OCI-LY1 (cell line): ENCODE data around the gene OLA1.
"Not testable (repeated sequence)": the region's sequence is repeated elsewhere in the genome, so short reads cannot be mapped to it uniquely, and the experiment has no call there.

Experiments
- H2AFZ ChIP-seq: fragments of 200-600 bp; sonication (generic), shearing (Covaris generic); 2 replicates; pipeline ENCODE4 v1.6.0; 2014; ENCODE audit warnings: antibody characterized with exemption, mild to moderate bottlenecking, low read length
- H3F3A ChIP-seq: fragments of 200-600 bp; sonication (generic), shearing (Covaris generic); 2 replicates; pipeline ENCODE4 v1.6.0; 2014; ENCODE audit warnings: mild to moderate bottlenecking, antibody characterized with exemption, low read length, moderate library complexity; ENCODE audit not compliant: insufficient read depth
- H3K27ac ChIP-seq: fragments of 200-600 bp; sonication (generic); 2 replicates; pipeline ENCODE4 v1.5.1; 2014; ENCODE audit warnings: low read length, mixed run types, mild to moderate bottlenecking, low read depth; ENCODE audit not compliant: poor library complexity, severe bottlenecking
- H3K27me3 ChIP-seq: fragments of 200-600 bp; sonication (generic); 2 replicates; pipeline ENCODE4 v1.6.0; 2014; ENCODE audit warnings: antibody characterized with exemption, mild to moderate bottlenecking, low read length, moderate library complexity; ENCODE audit not compliant: insufficient read depth
- H3K36me3 ChIP-seq: fragments of 200-600 bp; sonication (generic); 2 replicates; pipeline ENCODE4 v1.6.1; 2014; ENCODE audit warnings: mild to moderate bottlenecking, antibody characterized with exemption, low read length, moderate library complexity, mixed read lengths; ENCODE audit not compliant: insufficient read depth
- H3K4me1 ChIP-seq: fragments of 200-600 bp; sonication (generic); 2 replicates; pipeline ENCODE4 v1.5.1; 2014; ENCODE audit warnings: mild to moderate bottlenecking, low read length, moderate library complexity; ENCODE audit not compliant: insufficient read depth, severe bottlenecking
- H3K4me2 ChIP-seq: fragments of 200-600 bp; sonication (generic), shearing (Covaris generic); 2 replicates; pipeline ENCODE4 v1.6.1; 2014; ENCODE audit warnings: low read length
- H3K4me3 ChIP-seq: fragments of 200-600 bp; sonication (generic); 2 replicates; pipeline ENCODE4 v1.5.1; 2014; ENCODE audit warnings: low read length, low read depth, mild to moderate bottlenecking, mixed read lengths; ENCODE audit not compliant: poor library complexity, severe bottlenecking
- H3K79me2 ChIP-seq: fragments of 200-600 bp; shearing (Covaris generic); 2 replicates; pipeline ENCODE4 v1.6.1; 2016; ENCODE audit warnings: mixed run types, low read length, mixed read lengths; ENCODE audit not compliant: insufficient read depth
- H3K9ac ChIP-seq: fragments of 200-600 bp; sonication (generic), shearing (Covaris generic); 2 replicates; pipeline ENCODE4 v1.6.1; 2014; ENCODE audit warnings: mild to moderate bottlenecking, low read length, mixed read lengths
- H3K9me2 ChIP-seq: fragments of 200-600 bp; sonication (generic), shearing (Covaris generic); 2 replicates; pipeline ENCODE4 v1.6.1; 2014; ENCODE audit warnings: low read depth, mild to moderate bottlenecking, low read length, mixed read lengths
- H3K9me3 ChIP-seq: fragments of 200-600 bp; shearing (Covaris generic); 2 replicates; pipeline ENCODE4 v1.6.1; 2014; ENCODE audit warnings: low read length, mixed read lengths
- H4K20me1 ChIP-seq: fragments of 200-600 bp; sonication (generic), shearing (Covaris generic); 2 replicates; pipeline ENCODE4 v1.6.0; 2016; ENCODE audit warnings: mild to moderate bottlenecking, low read length; ENCODE audit not compliant: insufficient read depth
- EZH2 ChIP-seq: fragments of 200-600 bp; sonication (generic), shearing (Covaris generic); IDR thresholded peaks from 2 replicates; pipeline ENCODE4 v1.8.0; 2017; ENCODE audit warnings: borderline replicate concordance, mixed run types, mild to moderate bottlenecking, antibody characterized with exemption, low read length, moderate library complexity, mixed read lengths
- TF ChIP-seq, protein P1 (sequence below): fragments of 200-600 bp; sonication (generic), shearing (Covaris generic); IDR thresholded peaks from 2 replicates; pipeline ENCODE4 v1.5.1; 2017; ENCODE audit warnings: mild to moderate bottlenecking, antibody characterized with exemption, low read length, moderate library complexity, mixed read lengths

The OLA1 gene

DNA sequence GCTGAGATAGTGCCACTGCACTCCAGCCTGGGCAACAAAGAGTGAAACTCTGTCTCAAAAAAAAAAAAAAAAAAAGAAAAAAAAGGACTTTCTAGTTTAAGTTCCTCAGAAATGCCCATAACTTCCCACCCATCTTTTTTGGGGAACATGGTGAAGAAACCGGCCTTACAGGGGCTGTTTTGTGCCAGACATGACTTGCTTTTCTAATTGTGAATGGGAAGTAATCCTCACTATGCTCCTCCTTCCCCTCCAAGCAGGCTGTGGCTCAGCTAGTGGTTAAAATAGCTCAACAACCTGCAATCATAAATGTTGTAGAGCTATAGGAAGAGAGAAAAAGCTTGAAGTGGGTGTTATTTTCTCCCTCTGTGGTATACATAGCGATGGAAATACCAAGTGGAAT lies 34.1 kb upstream of the OLA1 start:
- no peaks in the 10 kb centered on the region for H3K9me3 ChIP-seq
- H3K9ac ChIP-seq = no peak overlapping the region
- H2AFZ ChIP-seq = no peak overlapping the region
- H3K4me3 ChIP-seq = no peak overlapping the region
- no peaks in the 10 kb centered on the region for H3F3A ChIP-seq
- no peaks in the 10 kb centered on the region for H3K36me3 ChIP-seq
- H3K27ac ChIP-seq = no peak overlapping the region
- H3K79me2 ChIP-seq = no peaks in the 10 kb centered on the region
- H3K9me2 ChIP-seq = no peaks in the 10 kb centered on the region
- TF ChIP-seq, protein P1, sequence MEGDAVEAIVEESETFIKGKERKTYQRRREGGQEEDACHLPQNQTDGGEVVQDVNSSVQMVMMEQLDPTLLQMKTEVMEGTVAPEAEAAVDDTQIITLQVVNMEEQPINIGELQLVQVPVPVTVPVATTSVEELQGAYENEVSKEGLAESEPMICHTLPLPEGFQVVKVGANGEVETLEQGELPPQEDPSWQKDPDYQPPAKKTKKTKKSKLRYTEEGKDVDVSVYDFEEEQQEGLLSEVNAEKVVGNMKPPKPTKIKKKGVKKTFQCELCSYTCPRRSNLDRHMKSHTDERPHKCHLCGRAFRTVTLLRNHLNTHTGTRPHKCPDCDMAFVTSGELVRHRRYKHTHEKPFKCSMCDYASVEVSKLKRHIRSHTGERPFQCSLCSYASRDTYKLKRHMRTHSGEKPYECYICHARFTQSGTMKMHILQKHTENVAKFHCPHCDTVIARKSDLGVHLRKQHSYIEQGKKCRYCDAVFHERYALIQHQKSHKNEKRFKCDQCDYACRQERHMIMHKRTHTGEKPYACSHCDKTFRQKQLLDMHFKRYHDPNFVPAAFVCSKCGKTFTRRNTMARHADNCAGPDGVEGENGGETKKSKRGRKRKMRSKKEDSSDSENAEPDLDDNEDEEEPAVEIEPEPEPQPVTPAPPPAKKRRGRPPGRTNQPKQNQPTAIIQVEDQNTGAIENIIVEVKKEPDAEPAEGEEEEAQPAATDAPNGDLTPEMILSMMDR = no peak
- no peak for TF ChIP-seq EZH2
- no peaks in the 10 kb centered on the region for H3K4me1 ChIP-seq
- no peaks in the 10 kb centered on the region for H3K27me3 ChIP-seq
- H3K4me2 ChIP-seq = no peak overlapping the region
- no peaks in the 10 kb centered on the region for H4K20me1 ChIP-seq

DNA sequence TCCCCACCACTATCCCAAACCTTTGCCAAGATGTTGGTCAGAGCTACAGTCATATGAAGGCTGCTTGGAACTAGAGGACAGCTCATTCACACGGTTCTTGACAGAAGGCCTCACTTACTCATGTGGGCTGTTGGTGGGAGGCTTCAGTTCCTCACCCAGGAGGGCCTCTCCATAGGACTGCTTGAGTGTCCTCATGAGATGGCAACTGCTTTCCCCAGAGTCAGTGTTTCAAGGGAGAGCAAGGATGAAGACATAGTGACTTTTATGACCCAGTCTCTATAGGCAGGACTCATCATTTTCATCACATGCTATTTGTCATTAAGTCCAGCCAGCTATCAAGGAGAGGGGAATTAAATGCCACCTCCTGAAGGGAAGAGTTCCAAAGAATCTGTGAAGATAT lies 33.4 kb upstream of the OLA1 start:
- no peaks in the 10 kb centered on the region for H4K20me1 ChIP-seq
- no peak overlapping the region for H3K4me3 ChIP-seq
- no peak overlapping the region for H3K27ac ChIP-seq
- no peaks in the 10 kb centered on the region for H3K27me3 ChIP-seq
- H3F3A ChIP-seq = no peaks in the 10 kb centered on the region
- no peak overlapping the region for H2AFZ ChIP-seq
- no peaks in the 10 kb centered on the region for H3K9me3 ChIP-seq
- H3K9ac ChIP-seq = no peak overlapping the region
- no peaks in the 10 kb centered on the region for H3K79me2 ChIP-seq
- H3K36me3 ChIP-seq = no peaks in the 10 kb centered on the region
- no peak for TF ChIP-seq EZH2
- TF ChIP-seq, protein P1 = no peak
- H3K9me2 ChIP-seq = no peaks in the 10 kb centered on the region
- no peaks in the 10 kb centered on the region for H3K4me1 ChIP-seq
- no peak overlapping the region for H3K4me2 ChIP-seq

- Histone ChIP-seq H3K9ac (no peak overlapping the region), H3K79me2 (no peaks in the 10 kb centered on the region), H3F3A (no peaks in the 10 kb centered on the region), H3K27me3 (no peaks in the 10 kb centered on the region), H3K36me3 (no peaks in the 10 kb centered on the region), H3K27ac (no peak overlapping the region), H4K20me1 (no peaks in the 10 kb centered on the region), H3K4me2 (no peak overlapping the region), H3K4me1 (no peaks in the 10 kb centered on the region), H3K9me2 (no peaks in the 10 kb centered on the region), H2AFZ (no peak overlapping the region), H3K9me3 (no peaks in the 10 kb centered on the region), H3K4me3 (no peak overlapping the region)
- no peak for TF ChIP-seq EZH2
- TF ChIP-seq, protein P1 = no peak
Observed at GRCh38 chr2:174280596-174280995, 32.3 kb upstream of the OLA1 start.

- H3K9me3 ChIP-seq, H3K79me2 ChIP-seq, H3K9me2 ChIP-seq, H3F3A ChIP-seq, H3K27ac ChIP-seq, H3K4me1 ChIP-seq, H2AFZ ChIP-seq, H4K20me1 ChIP-seq, H3K36me3 ChIP-seq, H3K4me2 ChIP-seq, H3K4me3 ChIP-seq, H3K27me3 ChIP-seq, H3K9ac ChIP-seq: not testable (repeated sequence)
Observed at GRCh38 chr2:174270263-174270662, 21.9 kb upstream of the OLA1 start.
